OCI-LY3 (cell line): ENCODE data around the gene SLC38A1.

Experiments used
- EZH2phosphoT487 ChIP-seq: fragments of 200-600 bp; shearing (Covaris generic); IDR thresholded peaks from 2 replicates; pipeline ENCODE4 v1.6.1; 2018; ENCODE audit warnings: antibody characterized with exemption, mixed run types, low read depth
- TF ChIP-seq, protein P1 (sequence below): fragments of 200-600, 300-600 bp; sonication (generic); IDR thresholded peaks from 2 replicates; pipeline ENCODE4 v1.5.1; 2014; ENCODE audit warnings: antibody characterized with exemption, low read length, low read depth

DNA sequence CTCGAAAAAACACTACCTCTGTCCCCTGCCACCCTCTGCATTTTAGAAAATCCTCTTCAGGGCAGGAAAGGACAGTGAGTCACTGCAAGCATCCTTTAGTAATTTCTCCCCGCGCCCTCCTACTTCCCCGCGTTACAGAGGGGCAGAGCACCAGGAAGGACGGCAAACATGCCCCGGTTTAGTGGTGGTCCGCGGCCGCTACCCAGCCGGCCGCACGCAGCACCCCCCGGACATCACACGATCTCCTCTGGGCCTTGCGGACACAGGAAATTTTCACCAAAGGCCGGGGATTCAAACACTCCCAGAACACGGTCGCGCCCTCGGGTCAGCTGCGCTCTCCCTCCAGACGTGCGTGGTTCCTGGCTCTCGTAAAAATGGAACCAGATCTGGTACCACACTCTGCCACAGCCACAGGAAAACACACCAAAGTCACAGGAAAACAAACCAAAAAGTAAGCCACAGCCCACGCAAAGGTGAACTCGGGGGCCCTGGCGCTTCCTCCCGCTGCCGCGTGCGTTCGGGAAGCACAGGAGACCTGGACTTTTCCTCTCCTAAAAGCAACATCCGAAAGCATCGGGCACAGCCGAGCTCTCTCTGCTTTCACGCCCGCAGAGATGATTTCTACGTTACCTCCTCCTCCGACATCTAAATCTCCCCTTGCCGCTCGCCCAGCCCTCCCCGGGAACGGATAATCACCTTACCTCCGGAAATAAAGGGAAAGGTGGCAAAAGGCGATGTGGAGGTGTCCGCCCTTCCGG, 839 bp downstream of the SLC38A1 start:
- no peak for TF ChIP-seq EZH2phosphoT487
- TF ChIP-seq, protein P1, sequence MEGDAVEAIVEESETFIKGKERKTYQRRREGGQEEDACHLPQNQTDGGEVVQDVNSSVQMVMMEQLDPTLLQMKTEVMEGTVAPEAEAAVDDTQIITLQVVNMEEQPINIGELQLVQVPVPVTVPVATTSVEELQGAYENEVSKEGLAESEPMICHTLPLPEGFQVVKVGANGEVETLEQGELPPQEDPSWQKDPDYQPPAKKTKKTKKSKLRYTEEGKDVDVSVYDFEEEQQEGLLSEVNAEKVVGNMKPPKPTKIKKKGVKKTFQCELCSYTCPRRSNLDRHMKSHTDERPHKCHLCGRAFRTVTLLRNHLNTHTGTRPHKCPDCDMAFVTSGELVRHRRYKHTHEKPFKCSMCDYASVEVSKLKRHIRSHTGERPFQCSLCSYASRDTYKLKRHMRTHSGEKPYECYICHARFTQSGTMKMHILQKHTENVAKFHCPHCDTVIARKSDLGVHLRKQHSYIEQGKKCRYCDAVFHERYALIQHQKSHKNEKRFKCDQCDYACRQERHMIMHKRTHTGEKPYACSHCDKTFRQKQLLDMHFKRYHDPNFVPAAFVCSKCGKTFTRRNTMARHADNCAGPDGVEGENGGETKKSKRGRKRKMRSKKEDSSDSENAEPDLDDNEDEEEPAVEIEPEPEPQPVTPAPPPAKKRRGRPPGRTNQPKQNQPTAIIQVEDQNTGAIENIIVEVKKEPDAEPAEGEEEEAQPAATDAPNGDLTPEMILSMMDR = no peak
